ENCODE measurements around the gene GDPD1. TPM values are rescaled to one million over a fixed set of nuclear protein-coding genes. Genes with fewer than 3 reads are reported as not detected.

Gene GDPD1
- total RNA-seq, 1 donor from 2014 or later: 9.1 TPM

DNA sequence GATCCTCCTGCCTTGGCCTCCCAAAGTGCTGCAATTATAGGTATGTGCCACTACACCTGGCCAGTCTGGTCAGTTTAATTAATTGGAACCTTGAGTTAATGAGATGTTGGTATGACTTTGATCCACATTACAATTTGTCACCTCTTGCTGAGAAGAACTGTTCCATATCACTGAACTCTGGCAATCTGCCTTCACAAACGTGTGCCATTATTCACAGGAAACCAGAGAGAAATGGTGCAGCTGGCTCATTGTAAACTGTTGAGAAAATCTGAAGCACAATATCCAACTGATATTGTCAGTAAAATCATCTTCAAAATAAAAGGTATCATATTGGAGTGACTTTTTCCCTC lies 71.8 kb downstream of the GDPD1 start:
- H3K4me1 Mint-ChIP-seq: peaks cover 12% of the 10 kb centered on the region
- H3K27ac Mint-ChIP-seq: no peak overlapping the region
- TF ChIP-seq, protein P1, sequence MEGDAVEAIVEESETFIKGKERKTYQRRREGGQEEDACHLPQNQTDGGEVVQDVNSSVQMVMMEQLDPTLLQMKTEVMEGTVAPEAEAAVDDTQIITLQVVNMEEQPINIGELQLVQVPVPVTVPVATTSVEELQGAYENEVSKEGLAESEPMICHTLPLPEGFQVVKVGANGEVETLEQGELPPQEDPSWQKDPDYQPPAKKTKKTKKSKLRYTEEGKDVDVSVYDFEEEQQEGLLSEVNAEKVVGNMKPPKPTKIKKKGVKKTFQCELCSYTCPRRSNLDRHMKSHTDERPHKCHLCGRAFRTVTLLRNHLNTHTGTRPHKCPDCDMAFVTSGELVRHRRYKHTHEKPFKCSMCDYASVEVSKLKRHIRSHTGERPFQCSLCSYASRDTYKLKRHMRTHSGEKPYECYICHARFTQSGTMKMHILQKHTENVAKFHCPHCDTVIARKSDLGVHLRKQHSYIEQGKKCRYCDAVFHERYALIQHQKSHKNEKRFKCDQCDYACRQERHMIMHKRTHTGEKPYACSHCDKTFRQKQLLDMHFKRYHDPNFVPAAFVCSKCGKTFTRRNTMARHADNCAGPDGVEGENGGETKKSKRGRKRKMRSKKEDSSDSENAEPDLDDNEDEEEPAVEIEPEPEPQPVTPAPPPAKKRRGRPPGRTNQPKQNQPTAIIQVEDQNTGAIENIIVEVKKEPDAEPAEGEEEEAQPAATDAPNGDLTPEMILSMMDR (IDR thresholded peaks at IDR 0.05; ENCODE audit: unreplicated experiment): no peak
- H3K4me3 Mint-ChIP-seq: no peak overlapping the region
- no peaks in the 10 kb centered on the region for H3K36me3 Mint-ChIP-seq
- no peak for DNase-seq (ENCODE audit: low spot score in 2 of 2, unreplicated experiment in 2 of 2)
- H3K9me3 Mint-ChIP-seq: no peaks in the 10 kb centered on the region
- H3K27me3 Mint-ChIP-seq (ENCODE audit: low read depth): no peaks in the 10 kb centered on the region

DNA sequence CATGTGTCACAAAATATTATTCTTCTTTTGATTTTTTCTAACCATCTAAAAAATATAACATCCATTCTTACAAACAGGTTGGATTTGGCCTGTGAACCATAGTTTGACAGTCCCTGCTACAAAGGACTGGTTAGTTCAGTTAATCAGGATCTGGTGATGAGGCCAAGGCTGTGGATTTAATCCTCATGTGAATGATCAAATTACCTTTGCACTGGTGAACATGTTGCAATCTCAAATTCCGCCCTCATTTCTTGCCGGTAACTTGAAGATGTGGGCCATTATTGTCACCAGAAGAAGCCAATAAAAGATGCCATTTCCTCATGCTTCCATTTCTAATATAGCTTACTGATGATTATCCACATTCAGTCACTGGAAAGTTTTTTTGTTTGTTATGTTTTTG lies 75.9 kb downstream of the GDPD1 start:
- TF ChIP-seq, protein P1 (IDR thresholded peaks at IDR 0.05; ENCODE audit: unreplicated experiment): no peak
- H3K27me3 Mint-ChIP-seq (ENCODE audit: low read depth): no peaks in the 10 kb centered on the region
- peaks cover 5% of the 10 kb centered on the region for H3K4me1 Mint-ChIP-seq
- H3K4me3 Mint-ChIP-seq: no peak overlapping the region
- H3K36me3 Mint-ChIP-seq: no peaks in the 10 kb centered on the region
- no peaks in the 10 kb centered on the region for H3K9me3 Mint-ChIP-seq
- H3K27ac Mint-ChIP-seq: no peak overlapping the region
- DNase-seq (ENCODE audit: low spot score in 2 of 2, unreplicated experiment in 2 of 2): no peak

DNA sequence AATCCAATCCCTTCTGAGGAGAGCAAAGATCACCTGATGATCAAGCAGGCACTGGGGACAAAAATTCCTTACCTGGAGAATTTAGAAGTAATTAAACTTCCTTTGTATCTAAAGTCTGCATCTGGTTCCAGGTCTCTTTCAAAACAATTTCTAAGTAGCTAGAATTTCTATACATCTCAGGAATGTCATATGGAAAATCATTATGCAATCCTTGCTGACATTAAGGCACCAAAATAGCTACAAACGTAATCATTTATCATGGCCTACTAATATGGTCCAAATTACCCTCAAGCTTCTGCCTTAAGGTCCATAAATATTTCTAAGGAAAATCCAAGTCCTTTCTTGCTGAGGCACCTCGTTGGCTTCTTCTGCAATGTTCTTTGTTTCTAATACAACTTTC lies 78.2 kb downstream of the GDPD1 start:
- Mint-ChIP-seq H3K4me3 (no peak overlapping the region), H3K4me1 (peaks cover 5% of the 10 kb centered on the region), H3K27ac (no peak overlapping the region), H3K27me3 (ENCODE audit: low read depth) (peaks cover 6% of the 10 kb centered on the region), H3K9me3 (no peaks in the 10 kb centered on the region), H3K36me3 (no peaks in the 10 kb centered on the region)
- TF ChIP-seq, protein P1 (IDR thresholded peaks at IDR 0.05; ENCODE audit: unreplicated experiment): no peak
- DNase-seq (ENCODE audit: low spot score in 2 of 2, unreplicated experiment in 2 of 2): no peak

DNA sequence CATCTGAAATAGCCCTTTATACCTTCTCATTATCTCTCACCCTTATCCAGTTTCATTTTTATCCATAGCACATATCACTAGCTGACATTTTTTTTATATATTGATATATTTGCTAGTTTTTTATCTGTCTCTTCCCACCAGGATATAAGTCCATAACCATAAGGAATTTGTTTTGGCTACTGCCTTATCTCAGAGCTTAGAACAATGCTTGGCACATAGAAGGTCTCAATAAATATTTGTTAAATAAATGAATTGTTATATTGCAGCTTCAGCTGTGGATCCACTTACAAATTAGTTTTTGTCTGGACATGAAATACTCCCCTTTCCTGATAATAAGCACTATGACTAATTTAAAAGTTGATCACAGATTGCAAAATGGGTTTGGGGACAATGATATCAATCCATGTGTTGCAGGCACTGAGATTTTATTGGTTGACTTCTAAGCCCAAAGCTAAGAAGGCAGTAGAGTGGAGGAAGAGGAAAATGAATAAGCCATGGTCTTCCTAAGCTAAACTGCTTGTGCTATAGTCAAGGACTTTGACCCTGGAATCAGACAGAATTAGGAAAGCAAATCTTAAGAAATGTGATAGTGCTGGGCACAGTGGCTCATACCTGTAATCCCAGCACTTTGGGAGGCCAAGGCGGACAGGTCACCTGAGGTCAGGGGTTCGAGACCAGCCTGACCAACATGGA lies 79.2 kb downstream of the GDPD1 start:
- TF ChIP-seq, protein P1 (IDR thresholded peaks at IDR 0.05; ENCODE audit: unreplicated experiment): no peak
- no peak overlapping the region for H3K27ac Mint-ChIP-seq
- no peak for DNase-seq (ENCODE audit: low spot score in 2 of 2, unreplicated experiment in 2 of 2)
- peaks cover 5% of the 10 kb centered on the region for H3K4me1 Mint-ChIP-seq
- H3K4me3 Mint-ChIP-seq: no peak overlapping the region
- peaks cover 6% of the 10 kb centered on the region for H3K27me3 Mint-ChIP-seq (ENCODE audit: low read depth)
- no peaks in the 10 kb centered on the region for H3K36me3 Mint-ChIP-seq
- no peaks in the 10 kb centered on the region for H3K9me3 Mint-ChIP-seq

DNA sequence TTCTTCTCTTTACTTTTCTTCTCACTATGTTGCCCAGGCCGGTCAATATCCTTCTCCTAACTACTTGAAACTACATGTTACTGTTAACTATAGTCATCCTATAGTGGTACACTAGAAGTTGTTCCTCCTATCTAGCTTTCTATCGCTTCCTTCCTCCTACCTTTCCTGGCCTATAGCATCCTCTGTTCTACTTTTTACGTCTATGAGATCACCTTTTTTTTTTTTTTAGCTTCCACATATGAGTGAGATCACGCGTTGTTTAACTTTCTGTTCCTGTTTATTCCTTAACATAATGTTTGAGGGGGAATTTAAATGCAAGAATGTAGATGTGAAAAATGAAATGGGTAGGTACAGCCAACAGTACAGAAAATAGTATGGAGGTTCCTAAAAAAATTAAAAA lies 80.6 kb downstream of the GDPD1 start:
- DNase-seq (ENCODE audit: low spot score in 2 of 2, unreplicated experiment in 2 of 2): no peak
- Mint-ChIP-seq H3K27me3 (ENCODE audit: low read depth) (peaks cover 8% of the 10 kb centered on the region), H3K36me3 (no peaks in the 10 kb centered on the region), H3K9me3 (no peaks in the 10 kb centered on the region), H3K4me3 (no peak overlapping the region), H3K4me1 (peaks cover 5% of the 10 kb centered on the region), H3K27ac (no peak overlapping the region)
- TF ChIP-seq, protein P1 (IDR thresholded peaks at IDR 0.05; ENCODE audit: unreplicated experiment): no peak

DNA sequence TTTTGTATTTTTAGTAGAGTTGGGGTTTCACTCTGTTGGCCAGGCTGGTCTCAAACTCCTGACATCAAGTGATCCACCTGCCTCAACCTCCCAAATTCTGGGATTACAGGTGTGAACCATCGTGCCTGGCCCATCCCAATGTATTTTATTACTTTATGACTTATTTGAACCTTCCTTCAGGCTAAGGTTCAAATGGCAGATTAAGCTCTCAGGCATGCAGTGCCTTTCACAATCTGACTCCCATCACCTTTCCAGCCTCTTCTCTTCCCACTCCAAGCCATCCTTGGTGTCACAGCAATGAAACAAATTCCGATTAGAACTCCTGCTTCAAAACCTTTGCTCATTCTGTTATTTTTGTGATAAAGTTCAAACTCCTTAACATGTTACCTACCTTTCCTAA lies 84.5 kb downstream of the GDPD1 start:
- TF ChIP-seq, protein P1 (IDR thresholded peaks at IDR 0.05; ENCODE audit: unreplicated experiment): no peak
- H3K4me3 Mint-ChIP-seq: no peak overlapping the region
- H3K9me3 Mint-ChIP-seq: no peaks in the 10 kb centered on the region
- no peak for DNase-seq (ENCODE audit: low spot score in 2 of 2, unreplicated experiment in 2 of 2)
- H3K4me1 Mint-ChIP-seq: no peaks in the 10 kb centered on the region
- H3K36me3 Mint-ChIP-seq: no peaks in the 10 kb centered on the region
- no peak overlapping the region for H3K27ac Mint-ChIP-seq
- peaks cover 8% of the 10 kb centered on the region for H3K27me3 Mint-ChIP-seq (ENCODE audit: low read depth)

Data from mesothelial cell of epicardium (in vitro differentiated cells).